HL-60 (cell line): ENCODE data around the gene EMX2.

ENCODE experiments used
- DNase-seq, 2 experiments: peaks; one replicate each; pipeline ENCODE4 v3.0.0-alpha.2; 2010 to 2020; ENCODE audit warnings: low read depth in 1 of 2, low spot score in 1 of 2
- H3K27ac ChIP-seq: fragments of 250-450 bp; sonication (Bioruptor Pico); replicated peaks from 2 replicates; pipeline ENCODE4 v1.5.1; 2020; ENCODE audit warnings: mild to moderate bottlenecking, moderate library complexity
- H3K27me3 ChIP-seq: fragments of 250-450 bp; sonication (Bioruptor Pico); 2 replicates; pipeline ENCODE4 v1.5.1; 2021; ENCODE audit warnings: mild to moderate bottlenecking, moderate library complexity; ENCODE audit not compliant: insufficient read depth, poor library complexity, severe bottlenecking
- H3K4me3 ChIP-seq: replicated peaks from 2 replicates; pipeline ENCODE4 v1.5.1; 2011; ENCODE audit warnings: mild to moderate bottlenecking, control low read depth, low read length; ENCODE audit not compliant: insufficient read depth
- GABPA ChIP-seq: IDR thresholded peaks from 2 replicates; pipeline ENCODE4 v1.6.1; 2012; ENCODE audit warnings: low read depth
- POLR2AphosphoS5 ChIP-seq: IDR thresholded peaks from 2 replicates; pipeline ENCODE4 v1.6.1; 2012; ENCODE audit warnings: low read depth
- SPI1 ChIP-seq: IDR thresholded peaks from 2 replicates; pipeline ENCODE4 v1.6.1; 2012; ENCODE audit warnings: low read depth, mild to moderate bottlenecking, borderline replicate concordance
- TF ChIP-seq, protein P1 (sequence below): IDR thresholded peaks from 2 replicates; pipeline ENCODE4 v1.6.1; 2012; ENCODE audit warnings: low read depth; ENCODE audit not compliant: insufficient replicate concordance
- TF ChIP-seq, protein P2 (sequence below): IDR thresholded peaks from one replicate; pipeline ENCODE4 v1.5.1; 2011; ENCODE audit warnings: low read length, control low read depth, inconsistent platforms; ENCODE audit not compliant: insufficient read depth

The EMX2 gene

GRCh38 chr10:117555863-117556262 lies 13.3 kb downstream of the EMX2 start:
- DNase-seq, result no peak
- Histone ChIP-seq H3K4me3 (no peak overlapping the region), H3K27ac (no peak overlapping the region), H3K27me3 (peaks cover 33% of the 10 kb centered on the region)
- TF ChIP-seq SPI1 (no peak), GABPA (no peak), POLR2AphosphoS5 (no peak)
- TF ChIP-seq, protein P1, sequence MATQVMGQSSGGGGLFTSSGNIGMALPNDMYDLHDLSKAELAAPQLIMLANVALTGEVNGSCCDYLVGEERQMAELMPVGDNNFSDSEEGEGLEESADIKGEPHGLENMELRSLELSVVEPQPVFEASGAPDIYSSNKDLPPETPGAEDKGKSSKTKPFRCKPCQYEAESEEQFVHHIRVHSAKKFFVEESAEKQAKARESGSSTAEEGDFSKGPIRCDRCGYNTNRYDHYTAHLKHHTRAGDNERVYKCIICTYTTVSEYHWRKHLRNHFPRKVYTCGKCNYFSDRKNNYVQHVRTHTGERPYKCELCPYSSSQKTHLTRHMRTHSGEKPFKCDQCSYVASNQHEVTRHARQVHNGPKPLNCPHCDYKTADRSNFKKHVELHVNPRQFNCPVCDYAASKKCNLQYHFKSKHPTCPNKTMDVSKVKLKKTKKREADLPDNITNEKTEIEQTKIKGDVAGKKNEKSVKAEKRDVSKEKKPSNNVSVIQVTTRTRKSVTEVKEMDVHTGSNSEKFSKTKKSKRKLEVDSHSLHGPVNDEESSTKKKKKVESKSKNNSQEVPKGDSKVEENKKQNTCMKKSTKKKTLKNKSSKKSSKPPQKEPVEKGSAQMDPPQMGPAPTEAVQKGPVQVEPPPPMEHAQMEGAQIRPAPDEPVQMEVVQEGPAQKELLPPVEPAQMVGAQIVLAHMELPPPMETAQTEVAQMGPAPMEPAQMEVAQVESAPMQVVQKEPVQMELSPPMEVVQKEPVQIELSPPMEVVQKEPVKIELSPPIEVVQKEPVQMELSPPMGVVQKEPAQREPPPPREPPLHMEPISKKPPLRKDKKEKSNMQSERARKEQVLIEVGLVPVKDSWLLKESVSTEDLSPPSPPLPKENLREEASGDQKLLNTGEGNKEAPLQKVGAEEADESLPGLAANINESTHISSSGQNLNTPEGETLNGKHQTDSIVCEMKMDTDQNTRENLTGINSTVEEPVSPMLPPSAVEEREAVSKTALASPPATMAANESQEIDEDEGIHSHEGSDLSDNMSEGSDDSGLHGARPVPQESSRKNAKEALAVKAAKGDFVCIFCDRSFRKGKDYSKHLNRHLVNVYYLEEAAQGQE, result no peak
- TF ChIP-seq, protein P2, sequence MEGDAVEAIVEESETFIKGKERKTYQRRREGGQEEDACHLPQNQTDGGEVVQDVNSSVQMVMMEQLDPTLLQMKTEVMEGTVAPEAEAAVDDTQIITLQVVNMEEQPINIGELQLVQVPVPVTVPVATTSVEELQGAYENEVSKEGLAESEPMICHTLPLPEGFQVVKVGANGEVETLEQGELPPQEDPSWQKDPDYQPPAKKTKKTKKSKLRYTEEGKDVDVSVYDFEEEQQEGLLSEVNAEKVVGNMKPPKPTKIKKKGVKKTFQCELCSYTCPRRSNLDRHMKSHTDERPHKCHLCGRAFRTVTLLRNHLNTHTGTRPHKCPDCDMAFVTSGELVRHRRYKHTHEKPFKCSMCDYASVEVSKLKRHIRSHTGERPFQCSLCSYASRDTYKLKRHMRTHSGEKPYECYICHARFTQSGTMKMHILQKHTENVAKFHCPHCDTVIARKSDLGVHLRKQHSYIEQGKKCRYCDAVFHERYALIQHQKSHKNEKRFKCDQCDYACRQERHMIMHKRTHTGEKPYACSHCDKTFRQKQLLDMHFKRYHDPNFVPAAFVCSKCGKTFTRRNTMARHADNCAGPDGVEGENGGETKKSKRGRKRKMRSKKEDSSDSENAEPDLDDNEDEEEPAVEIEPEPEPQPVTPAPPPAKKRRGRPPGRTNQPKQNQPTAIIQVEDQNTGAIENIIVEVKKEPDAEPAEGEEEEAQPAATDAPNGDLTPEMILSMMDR, result no peak

- Histone ChIP-seq H3K27ac (no peak overlapping the region), H3K27me3 (peaks cover 29% of the 10 kb centered on the region), H3K4me3 (no peak overlapping the region)
- TF ChIP-seq, protein P1, result no peak
- DNase-seq, result no peak
These were observed 13.8 kb downstream of the EMX2 start for GRCh38 chr10:117556356-117556755.

GRCh38 chr10:117559712-117560111 lies 17.2 kb downstream of the EMX2 start:
- no peak for DNase-seq
- Histone ChIP-seq H3K4me3 (no peak overlapping the region), H3K27ac (no peak overlapping the region), H3K27me3 (peaks cover 3% of the 10 kb centered on the region)
- TF ChIP-seq, protein P2, result no peak
- TF ChIP-seq POLR2AphosphoS5, result no peak
- no peak for TF ChIP-seq SPI1
- no peak for TF ChIP-seq GABPA
- TF ChIP-seq, protein P1, result no peak

DNA sequence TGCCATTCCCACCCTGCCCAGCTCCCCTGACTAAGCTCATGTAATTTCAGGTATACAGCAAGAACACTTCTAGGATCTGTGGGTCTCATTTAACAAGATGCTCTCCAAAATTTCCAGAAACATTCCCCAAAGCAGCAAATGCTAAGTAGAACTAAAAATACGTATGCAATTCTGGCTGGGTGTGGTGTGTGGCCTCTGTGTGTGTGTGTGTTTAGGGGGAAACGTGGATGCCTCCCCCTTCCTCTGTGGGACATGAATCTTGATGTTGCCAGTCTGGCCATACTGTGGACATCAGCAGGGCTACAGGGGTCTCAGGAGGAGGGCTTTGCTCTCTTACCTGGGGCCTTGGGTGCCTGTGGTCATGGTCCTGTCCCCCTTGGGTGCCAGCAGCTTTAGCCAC lies 18.4 kb downstream of the EMX2 start:
- no peak overlapping the region for H3K4me3 ChIP-seq
- no peak overlapping the region for H3K27ac ChIP-seq
- no peak for DNase-seq
- TF ChIP-seq, protein P2, result no peak
- TF ChIP-seq, protein P1, result no peak
- TF ChIP-seq POLR2AphosphoS5 (no peak), GABPA (no peak), SPI1 (no peak)
- H3K27me3 ChIP-seq, result no peaks in the 10 kb centered on the region
